OCI-LY1 (cell line): ENCODE results near the gene HELB.

Experiments used
- H2AFZ ChIP-seq: fragments of 200-600 bp; sonication (generic), shearing (Covaris generic); 2 replicates; pipeline ENCODE4 v1.6.0; 2014; ENCODE audit warnings: antibody characterized with exemption, mild to moderate bottlenecking, low read length
- H3F3A ChIP-seq: fragments of 200-600 bp; sonication (generic), shearing (Covaris generic); 2 replicates; pipeline ENCODE4 v1.6.0; 2014; ENCODE audit warnings: mild to moderate bottlenecking, antibody characterized with exemption, low read length, moderate library complexity; ENCODE audit not compliant: insufficient read depth
- H3K27ac ChIP-seq: fragments of 200-600 bp; sonication (generic); 2 replicates; pipeline ENCODE4 v1.5.1; 2014; ENCODE audit warnings: low read length, mixed run types, mild to moderate bottlenecking, low read depth; ENCODE audit not compliant: poor library complexity, severe bottlenecking
- H3K27me3 ChIP-seq: fragments of 200-600 bp; sonication (generic); 2 replicates; pipeline ENCODE4 v1.6.0; 2014; ENCODE audit warnings: antibody characterized with exemption, mild to moderate bottlenecking, low read length, moderate library complexity; ENCODE audit not compliant: insufficient read depth
- H3K36me3 ChIP-seq: fragments of 200-600 bp; sonication (generic); 2 replicates; pipeline ENCODE4 v1.6.1; 2014; ENCODE audit warnings: mild to moderate bottlenecking, antibody characterized with exemption, low read length, moderate library complexity, mixed read lengths; ENCODE audit not compliant: insufficient read depth
- H3K4me1 ChIP-seq: fragments of 200-600 bp; sonication (generic); 2 replicates; pipeline ENCODE4 v1.5.1; 2014; ENCODE audit warnings: mild to moderate bottlenecking, low read length, moderate library complexity; ENCODE audit not compliant: insufficient read depth, severe bottlenecking
- H3K4me2 ChIP-seq: fragments of 200-600 bp; sonication (generic), shearing (Covaris generic); 2 replicates; pipeline ENCODE4 v1.6.1; 2014; ENCODE audit warnings: low read length
- H3K4me3 ChIP-seq: fragments of 200-600 bp; sonication (generic); 2 replicates; pipeline ENCODE4 v1.5.1; 2014; ENCODE audit warnings: low read length, low read depth, mild to moderate bottlenecking, mixed read lengths; ENCODE audit not compliant: poor library complexity, severe bottlenecking
- H3K79me2 ChIP-seq: fragments of 200-600 bp; shearing (Covaris generic); 2 replicates; pipeline ENCODE4 v1.6.1; 2016; ENCODE audit warnings: mixed run types, low read length, mixed read lengths; ENCODE audit not compliant: insufficient read depth
- H3K9ac ChIP-seq: fragments of 200-600 bp; sonication (generic), shearing (Covaris generic); 2 replicates; pipeline ENCODE4 v1.6.1; 2014; ENCODE audit warnings: mild to moderate bottlenecking, low read length, mixed read lengths
- H3K9me2 ChIP-seq: fragments of 200-600 bp; sonication (generic), shearing (Covaris generic); 2 replicates; pipeline ENCODE4 v1.6.1; 2014; ENCODE audit warnings: low read depth, mild to moderate bottlenecking, low read length, mixed read lengths
- H3K9me3 ChIP-seq: fragments of 200-600 bp; shearing (Covaris generic); 2 replicates; pipeline ENCODE4 v1.6.1; 2014; ENCODE audit warnings: low read length, mixed read lengths
- H4K20me1 ChIP-seq: fragments of 200-600 bp; sonication (generic), shearing (Covaris generic); 2 replicates; pipeline ENCODE4 v1.6.0; 2016; ENCODE audit warnings: mild to moderate bottlenecking, low read length; ENCODE audit not compliant: insufficient read depth
- EZH2 ChIP-seq: fragments of 200-600 bp; sonication (generic), shearing (Covaris generic); IDR thresholded peaks from 2 replicates; pipeline ENCODE4 v1.8.0; 2017; ENCODE audit warnings: borderline replicate concordance, mixed run types, mild to moderate bottlenecking, antibody characterized with exemption, low read length, moderate library complexity, mixed read lengths
- TF ChIP-seq, protein P1 (sequence below): fragments of 200-600 bp; sonication (generic), shearing (Covaris generic); IDR thresholded peaks from 2 replicates; pipeline ENCODE4 v1.5.1; 2017; ENCODE audit warnings: mild to moderate bottlenecking, antibody characterized with exemption, low read length, moderate library complexity, mixed read lengths

Gene HELB

GRCh38 chr12:66269142-66269541 is 33.2 kb upstream of the HELB start:
- Histone ChIP-seq H3K4me2 (no peak overlapping the region), H3K27ac (no peak overlapping the region), H2AFZ (no peak overlapping the region), H3K9ac (no peak overlapping the region), H3K4me1 (peaks cover 11% of the 10 kb centered on the region), H4K20me1 (no peaks in the 10 kb centered on the region), H3F3A (no peaks in the 10 kb centered on the region), H3K4me3 (no peak overlapping the region), H3K9me3 (no peaks in the 10 kb centered on the region), H3K27me3 (no peaks in the 10 kb centered on the region), H3K79me2 (no peaks in the 10 kb centered on the region), H3K9me2 (no peaks in the 10 kb centered on the region), H3K36me3 (no peaks in the 10 kb centered on the region)
- TF ChIP-seq EZH2 = no peak
- TF ChIP-seq, protein P1, sequence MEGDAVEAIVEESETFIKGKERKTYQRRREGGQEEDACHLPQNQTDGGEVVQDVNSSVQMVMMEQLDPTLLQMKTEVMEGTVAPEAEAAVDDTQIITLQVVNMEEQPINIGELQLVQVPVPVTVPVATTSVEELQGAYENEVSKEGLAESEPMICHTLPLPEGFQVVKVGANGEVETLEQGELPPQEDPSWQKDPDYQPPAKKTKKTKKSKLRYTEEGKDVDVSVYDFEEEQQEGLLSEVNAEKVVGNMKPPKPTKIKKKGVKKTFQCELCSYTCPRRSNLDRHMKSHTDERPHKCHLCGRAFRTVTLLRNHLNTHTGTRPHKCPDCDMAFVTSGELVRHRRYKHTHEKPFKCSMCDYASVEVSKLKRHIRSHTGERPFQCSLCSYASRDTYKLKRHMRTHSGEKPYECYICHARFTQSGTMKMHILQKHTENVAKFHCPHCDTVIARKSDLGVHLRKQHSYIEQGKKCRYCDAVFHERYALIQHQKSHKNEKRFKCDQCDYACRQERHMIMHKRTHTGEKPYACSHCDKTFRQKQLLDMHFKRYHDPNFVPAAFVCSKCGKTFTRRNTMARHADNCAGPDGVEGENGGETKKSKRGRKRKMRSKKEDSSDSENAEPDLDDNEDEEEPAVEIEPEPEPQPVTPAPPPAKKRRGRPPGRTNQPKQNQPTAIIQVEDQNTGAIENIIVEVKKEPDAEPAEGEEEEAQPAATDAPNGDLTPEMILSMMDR = no peak

DNA sequence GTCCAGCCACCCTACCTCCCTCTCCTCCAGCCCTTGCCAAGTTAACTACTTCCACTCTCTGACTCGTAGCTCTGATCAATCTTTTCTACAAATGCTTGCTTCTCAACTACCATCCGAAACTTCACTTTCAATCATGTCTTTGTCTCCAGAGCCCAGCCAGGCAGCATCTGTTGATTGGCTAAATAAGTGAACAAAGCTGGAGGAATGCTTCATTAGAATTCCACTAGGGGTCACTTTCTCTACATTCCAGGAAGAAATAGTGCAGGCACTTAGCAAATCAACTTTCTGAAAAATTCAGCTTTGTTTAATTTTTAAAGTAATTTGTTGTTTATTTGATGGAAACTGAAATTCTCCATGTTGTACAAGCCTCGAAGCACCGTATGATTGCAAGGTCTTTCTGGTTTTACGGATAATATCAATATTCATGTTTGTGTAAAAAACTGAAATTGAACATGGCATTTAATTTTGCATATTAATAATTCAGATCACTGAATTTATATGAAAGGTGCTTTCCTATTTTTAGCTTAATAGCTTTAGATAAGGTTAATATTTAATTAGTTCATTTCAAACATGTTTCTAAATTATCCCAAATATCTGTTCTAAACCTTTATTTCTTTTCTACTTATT is 32.4 kb upstream of the HELB start:
- no peaks in the 10 kb centered on the region for H3K9me2 ChIP-seq
- no peaks in the 10 kb centered on the region for H3K9me3 ChIP-seq
- no peaks in the 10 kb centered on the region for H3K27me3 ChIP-seq
- H3K4me3 ChIP-seq = no peak overlapping the region
- no peak overlapping the region for H3K27ac ChIP-seq
- peaks cover 11% of the 10 kb centered on the region for H3K4me1 ChIP-seq
- H2AFZ ChIP-seq = no peak overlapping the region
- no peak overlapping the region for H3K9ac ChIP-seq
- H4K20me1 ChIP-seq = no peaks in the 10 kb centered on the region
- TF ChIP-seq, protein P1 = peak; percentile 65
- TF ChIP-seq EZH2 = no peak
- H3K36me3 ChIP-seq = no peaks in the 10 kb centered on the region
- no peaks in the 10 kb centered on the region for H3K79me2 ChIP-seq
- H3F3A ChIP-seq = no peaks in the 10 kb centered on the region
- no peak overlapping the region for H3K4me2 ChIP-seq

- Histone ChIP-seq H3K9ac (no peak overlapping the region), H3K4me2 (no peak overlapping the region), H3K27ac (no peak overlapping the region), H3K27me3 (no peaks in the 10 kb centered on the region), H4K20me1 (no peaks in the 10 kb centered on the region), H3K36me3 (no peaks in the 10 kb centered on the region), H3K9me2 (no peaks in the 10 kb centered on the region), H2AFZ (no peak overlapping the region), H3K4me1 (peaks cover 11% of the 10 kb centered on the region), H3K79me2 (no peaks in the 10 kb centered on the region), H3F3A (no peaks in the 10 kb centered on the region), H3K4me3 (no peak overlapping the region), H3K9me3 (no peaks in the 10 kb centered on the region)
- TF ChIP-seq, protein P1 = no peak
- no peak for TF ChIP-seq EZH2
These were observed 31.7 kb upstream of the HELB start for GRCh38 chr12:66270613-66271012.
